ENCODE data around the gene BBS9. TPM values are rescaled to one million over a fixed set of nuclear protein-coding genes. Genes with fewer than 3 reads are reported as not detected.

The BBS9 gene
- total RNA-seq, 1 experiment from 2014 or later = 4.7 TPM

DNA sequence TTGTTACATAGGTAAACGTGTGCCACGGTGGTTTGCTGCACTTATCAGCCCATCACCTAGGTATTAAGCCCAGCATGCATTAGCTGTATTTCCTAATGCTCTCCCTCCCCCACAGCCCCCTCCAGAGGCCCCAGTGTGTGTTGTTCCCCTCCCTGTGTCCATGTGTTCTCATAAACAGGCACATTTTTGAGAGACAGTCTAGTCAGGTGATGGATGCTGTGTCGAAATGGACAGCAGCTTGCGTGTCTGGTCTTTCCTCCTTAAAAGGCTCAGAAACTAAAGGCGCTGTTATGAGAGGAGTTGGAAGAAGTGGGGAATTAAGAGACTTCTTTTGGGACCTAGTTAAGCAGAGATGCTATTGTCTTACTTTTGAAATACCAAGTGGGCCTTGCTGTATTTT, 296.0 kb downstream of the BBS9 start:
- CTCF ChIA-PET = interaction anchor here (0.6 kb wide), 1 partner anchor 262 kb away, joined by 7 read pairs; no protein-coding TSS in a partner anchor
- Histone ChIP-seq H3K4me1 (no peaks in the 10 kb centered on the region), H3K9me3 (no peaks in the 10 kb centered on the region), H3K36me3 (ENCODE audit: control insufficient read depth, insufficient read depth, low read length) (no peaks in the 10 kb centered on the region), H3K4me3 (ENCODE audit: low read depth, low read length) (no peak overlapping the region), H3K27me3 (replicated peaks; ENCODE audit: control insufficient read depth, insufficient read depth, low read length) (no peaks in the 10 kb centered on the region)
- Mint-ChIP-seq H3K36me3 (ENCODE audit: insufficient read depth, unreplicated experiment) (no peaks in the 10 kb centered on the region), H3K4me3 (ENCODE audit: unreplicated experiment) (no peak overlapping the region), H3K27me3 (ENCODE audit: insufficient read depth, unreplicated experiment) (no peaks in the 10 kb centered on the region), H3K27ac (ENCODE audit: unreplicated experiment) (no peak overlapping the region), H3K9me3 (ENCODE audit: unreplicated experiment) (no peaks in the 10 kb centered on the region), H3K4me1 (ENCODE audit: low read depth, unreplicated experiment) (no peaks in the 10 kb centered on the region)
- BruUV-seq (replicated peaks) = no TSS peak
- no peak for DNase-seq
- intact Hi-C loops (cut with micrococcal nuclease; ENCODE audit: unreplicated experiment) = no loop called here
- POLR2A ChIA-PET = no interaction called here
- TF ChIP-seq, protein P1, sequence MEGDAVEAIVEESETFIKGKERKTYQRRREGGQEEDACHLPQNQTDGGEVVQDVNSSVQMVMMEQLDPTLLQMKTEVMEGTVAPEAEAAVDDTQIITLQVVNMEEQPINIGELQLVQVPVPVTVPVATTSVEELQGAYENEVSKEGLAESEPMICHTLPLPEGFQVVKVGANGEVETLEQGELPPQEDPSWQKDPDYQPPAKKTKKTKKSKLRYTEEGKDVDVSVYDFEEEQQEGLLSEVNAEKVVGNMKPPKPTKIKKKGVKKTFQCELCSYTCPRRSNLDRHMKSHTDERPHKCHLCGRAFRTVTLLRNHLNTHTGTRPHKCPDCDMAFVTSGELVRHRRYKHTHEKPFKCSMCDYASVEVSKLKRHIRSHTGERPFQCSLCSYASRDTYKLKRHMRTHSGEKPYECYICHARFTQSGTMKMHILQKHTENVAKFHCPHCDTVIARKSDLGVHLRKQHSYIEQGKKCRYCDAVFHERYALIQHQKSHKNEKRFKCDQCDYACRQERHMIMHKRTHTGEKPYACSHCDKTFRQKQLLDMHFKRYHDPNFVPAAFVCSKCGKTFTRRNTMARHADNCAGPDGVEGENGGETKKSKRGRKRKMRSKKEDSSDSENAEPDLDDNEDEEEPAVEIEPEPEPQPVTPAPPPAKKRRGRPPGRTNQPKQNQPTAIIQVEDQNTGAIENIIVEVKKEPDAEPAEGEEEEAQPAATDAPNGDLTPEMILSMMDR (IDR thresholded peaks at IDR 0.05; ENCODE audit: insufficient read depth in 1 of 2, low read depth in 1 of 2, low read length in 1 of 2, severe bottlenecking in 1 of 2, unreplicated experiment in 1 of 2) = no peak

DNA sequence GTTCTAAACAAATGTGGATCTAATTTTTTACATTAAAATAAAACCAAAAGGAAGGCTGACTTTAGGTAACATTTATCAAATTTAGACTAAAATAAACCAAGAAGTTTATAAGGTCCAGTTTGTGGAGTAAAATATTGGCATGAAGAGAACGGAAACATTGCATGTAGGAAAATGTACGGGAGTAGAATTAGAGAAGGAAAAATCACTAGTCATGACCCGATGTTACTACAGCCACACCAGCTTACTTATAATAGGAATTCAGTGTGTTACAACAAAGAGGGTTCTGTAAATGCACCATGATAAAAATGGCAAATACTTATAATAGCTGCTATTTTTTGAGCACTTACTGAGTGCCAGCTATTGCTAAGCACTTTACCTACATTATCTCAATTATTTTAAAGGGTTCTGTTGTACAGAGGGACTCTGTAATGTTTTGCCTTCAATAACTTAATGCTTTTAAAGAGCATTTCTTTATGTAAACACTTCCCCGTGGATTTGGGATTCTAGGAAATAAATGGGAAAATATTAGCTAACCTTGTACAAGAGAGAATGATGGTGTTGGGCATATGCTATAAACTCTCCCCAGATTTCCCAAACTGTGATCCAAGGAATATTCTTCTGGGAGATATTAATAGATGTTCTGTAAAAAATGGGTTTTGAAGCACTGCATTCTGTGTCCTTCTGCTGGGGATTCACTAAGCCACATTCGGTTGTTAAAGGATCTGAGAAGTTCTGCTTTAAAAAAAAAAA, 296.7 kb downstream of the BBS9 start:
- DNase-seq = no peak
- ChIA-PET CTCF (interaction anchor here (0.6 kb wide), 1 partner anchor 261 kb away, joined by 7 read pairs; no protein-coding TSS in a partner anchor), POLR2A (no interaction called here)
- Mint-ChIP-seq H3K36me3 (ENCODE audit: insufficient read depth, unreplicated experiment) (no peaks in the 10 kb centered on the region), H3K9me3 (ENCODE audit: unreplicated experiment) (no peaks in the 10 kb centered on the region), H3K27me3 (ENCODE audit: insufficient read depth, unreplicated experiment) (no peaks in the 10 kb centered on the region), H3K4me3 (ENCODE audit: unreplicated experiment) (no peak overlapping the region), H3K4me1 (ENCODE audit: low read depth, unreplicated experiment) (no peaks in the 10 kb centered on the region), H3K27ac (ENCODE audit: unreplicated experiment) (no peak overlapping the region)
- intact Hi-C loops (cut with micrococcal nuclease; ENCODE audit: unreplicated experiment) = no loop called here
- BruUV-seq (replicated peaks) = no TSS peak
- Histone ChIP-seq H3K36me3 (ENCODE audit: control insufficient read depth, insufficient read depth, low read length) (no peaks in the 10 kb centered on the region), H3K9me3 (no peaks in the 10 kb centered on the region), H3K4me1 (no peaks in the 10 kb centered on the region), H3K27me3 (replicated peaks; ENCODE audit: control insufficient read depth, insufficient read depth, low read length) (no peaks in the 10 kb centered on the region), H3K4me3 (ENCODE audit: low read depth, low read length) (no peak overlapping the region)
- TF ChIP-seq, protein P1 (IDR thresholded peaks at IDR 0.05; ENCODE audit: insufficient read depth in 1 of 2, low read depth in 1 of 2, low read length in 1 of 2, severe bottlenecking in 1 of 2, unreplicated experiment in 1 of 2) = no peak

DNA sequence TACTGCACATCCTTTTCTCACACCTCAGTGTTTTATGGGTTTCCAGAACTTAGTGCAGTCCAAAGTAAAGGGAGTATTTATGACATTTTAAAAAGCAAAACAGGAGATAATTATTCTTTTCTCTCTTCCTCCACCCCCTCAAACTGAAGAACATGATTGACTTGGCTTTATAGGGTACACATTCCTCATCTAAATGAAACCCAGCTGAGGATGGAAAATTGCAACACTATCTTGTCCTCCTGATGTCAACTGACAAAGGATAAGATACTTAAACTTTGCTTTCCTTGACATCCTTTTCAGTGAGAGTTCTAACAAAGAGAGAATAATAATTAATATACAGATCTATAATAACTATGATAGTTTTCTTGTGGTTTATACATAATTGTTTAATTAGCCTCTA, 299.1 kb downstream of the BBS9 start:
- Mint-ChIP-seq H3K4me3 (ENCODE audit: unreplicated experiment) (no peak overlapping the region), H3K36me3 (ENCODE audit: insufficient read depth, unreplicated experiment) (no peaks in the 10 kb centered on the region), H3K27ac (ENCODE audit: unreplicated experiment) (no peak overlapping the region), H3K9me3 (ENCODE audit: unreplicated experiment) (no peaks in the 10 kb centered on the region), H3K4me1 (ENCODE audit: low read depth, unreplicated experiment) (no peaks in the 10 kb centered on the region), H3K27me3 (ENCODE audit: insufficient read depth, unreplicated experiment) (no peaks in the 10 kb centered on the region)
- Histone ChIP-seq H3K9me3 (no peaks in the 10 kb centered on the region), H3K27me3 (replicated peaks; ENCODE audit: control insufficient read depth, insufficient read depth, low read length) (no peaks in the 10 kb centered on the region), H3K36me3 (ENCODE audit: control insufficient read depth, insufficient read depth, low read length) (no peaks in the 10 kb centered on the region), H3K4me3 (ENCODE audit: low read depth, low read length) (no peak overlapping the region), H3K4me1 (no peaks in the 10 kb centered on the region)
- intact Hi-C loops (cut with micrococcal nuclease; ENCODE audit: unreplicated experiment) = no loop called here
- no TSS peak for BruUV-seq (replicated peaks)
- TF ChIP-seq, protein P1 (IDR thresholded peaks at IDR 0.05; ENCODE audit: insufficient read depth in 1 of 2, low read depth in 1 of 2, low read length in 1 of 2, severe bottlenecking in 1 of 2, unreplicated experiment in 1 of 2) = no peak
- DNase-seq = no peak
- CTCF ChIA-PET = no interaction called here
- POLR2A ChIA-PET = no interaction called here
